GM18502 (cell line): Measurements from ENCODE around the gene VPS35L.
"Not testable (repeated sequence)": the region's sequence is repeated elsewhere in the genome, so short reads cannot be mapped to it uniquely, and the experiment has no call there.

Experiments used
- ATAC-seq: cut with Tn5 transposase; IDR thresholded peaks from one replicate; pipeline ENCODE4 v1.9.1; 2021; ENCODE audit warnings: mild to moderate bottlenecking; ENCODE audit not compliant: unreplicated experiment, poor library complexity

Gene VPS35L

GRCh38 chr16:19636436-19637267 is 81.1 kb downstream of the VPS35L start:
- no peak for ATAC-seq

DNA sequence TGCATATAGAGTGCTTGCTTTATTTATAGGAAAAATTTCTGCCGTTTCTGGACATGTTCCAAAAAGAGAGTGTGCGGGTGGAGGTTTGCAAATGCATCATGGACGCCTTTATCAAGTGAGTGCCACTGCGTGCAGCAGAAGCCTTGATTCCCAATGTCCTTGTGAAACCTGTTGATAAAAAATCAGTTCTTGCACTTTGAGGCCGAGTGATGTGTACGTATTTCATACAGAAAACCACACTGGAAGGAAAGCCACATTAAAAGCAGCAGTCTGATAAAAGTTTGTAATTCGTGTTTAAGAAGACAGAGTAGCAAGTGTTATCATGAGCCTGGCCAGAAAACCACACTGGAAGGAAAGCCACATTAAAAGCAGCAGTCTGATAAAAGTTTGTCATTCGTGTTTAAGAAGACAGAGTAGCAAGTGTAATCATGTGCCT is 84.5 kb downstream of the VPS35L start:
- no peak for ATAC-seq

DNA sequence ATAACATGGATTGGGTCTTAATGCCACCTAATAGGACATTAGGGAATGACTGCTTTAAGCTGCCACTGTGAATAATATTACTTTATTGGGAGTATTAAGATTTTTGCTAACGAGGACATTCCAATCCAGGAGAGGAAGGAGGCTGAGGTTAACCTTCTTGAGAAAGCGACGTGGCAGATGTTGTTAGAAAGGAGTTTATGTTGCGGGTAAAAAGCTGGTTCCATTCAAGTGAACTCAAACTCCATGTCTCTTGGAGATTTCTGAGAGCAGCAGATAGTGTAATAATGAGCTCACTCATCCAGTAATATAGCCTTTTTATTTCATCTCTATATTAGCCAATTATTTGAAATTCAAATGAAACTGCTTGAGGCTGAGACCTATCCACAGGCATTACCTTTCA is 87.0 kb downstream of the VPS35L start:
- ATAC-seq: no peak

- no peak for ATAC-seq
Observed at GRCh38 chr16:19644877-19645276, 89.4 kb downstream of the VPS35L start.

DNA sequence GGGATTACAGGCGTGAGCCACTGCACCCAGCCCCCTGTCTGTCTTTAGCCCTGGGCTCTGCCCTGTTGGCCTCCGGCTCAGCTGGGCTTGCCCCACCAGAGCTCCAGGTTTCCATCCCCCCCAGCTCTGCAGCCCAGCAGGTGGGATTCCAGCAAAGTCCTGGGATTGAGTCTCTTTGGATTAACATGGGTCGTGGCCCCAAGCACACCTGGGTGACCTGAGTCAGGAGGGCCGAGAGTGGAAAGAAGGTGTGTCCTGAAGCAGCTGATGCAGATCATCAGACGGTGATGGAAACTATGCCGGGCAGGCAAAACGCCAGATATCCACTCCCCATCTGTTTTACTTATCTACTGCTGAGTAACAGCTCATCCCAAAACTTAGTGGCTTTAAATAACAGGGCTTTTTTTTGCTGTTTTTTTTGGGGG is 90.1 kb downstream of the VPS35L start:
- ATAC-seq: no peak

DNA sequence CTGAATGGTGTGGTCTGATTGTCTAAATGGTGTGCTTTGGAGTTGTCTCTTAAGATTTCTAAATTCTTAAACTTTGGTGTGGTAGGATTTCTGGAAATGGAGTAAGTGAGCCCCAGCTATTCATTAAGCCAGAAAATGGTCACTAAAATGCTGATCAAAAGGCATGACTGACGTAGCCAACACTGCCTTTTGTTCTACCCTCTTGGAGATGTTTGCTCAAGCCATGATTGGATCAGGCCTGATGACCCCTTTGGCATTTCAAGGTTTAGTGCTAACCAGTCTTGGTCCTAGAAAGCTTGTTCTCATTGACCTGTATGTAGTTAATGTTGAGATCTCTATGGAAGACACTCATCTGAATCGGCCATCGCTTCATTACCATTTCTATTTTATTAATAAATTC is 94.5 kb downstream of the VPS35L start:
- no peak for ATAC-seq

GRCh38 chr16:19654147-19654546 is 98.6 kb downstream of the VPS35L start:
- no peak for ATAC-seq

DNA sequence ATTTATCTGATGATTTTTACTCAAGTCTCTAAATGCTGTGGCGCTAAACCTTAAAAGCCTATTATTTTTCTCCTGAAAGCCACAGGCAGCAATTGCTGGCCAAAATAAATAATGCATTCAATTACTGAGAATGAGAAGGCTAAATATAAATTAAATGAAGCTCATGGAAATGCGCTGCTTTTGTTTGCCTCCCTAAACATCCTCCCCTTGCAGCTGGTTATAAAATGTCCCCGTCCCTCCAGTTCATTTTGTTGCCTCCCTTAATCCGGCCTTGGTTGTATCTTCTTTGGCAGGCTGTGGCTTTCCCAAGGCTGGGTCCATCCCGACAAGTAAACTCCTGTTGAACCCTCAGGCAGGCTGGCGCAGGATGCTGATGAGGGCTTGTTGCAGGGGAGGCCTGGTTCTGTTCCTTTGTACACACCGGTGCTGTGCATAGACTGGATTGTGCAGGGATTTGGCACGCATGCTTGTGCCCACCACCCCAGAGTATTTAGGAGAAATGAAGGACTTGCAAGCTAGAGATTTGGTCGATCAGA is 99.8 kb downstream of the VPS35L start:
- no peak for ATAC-seq

DNA sequence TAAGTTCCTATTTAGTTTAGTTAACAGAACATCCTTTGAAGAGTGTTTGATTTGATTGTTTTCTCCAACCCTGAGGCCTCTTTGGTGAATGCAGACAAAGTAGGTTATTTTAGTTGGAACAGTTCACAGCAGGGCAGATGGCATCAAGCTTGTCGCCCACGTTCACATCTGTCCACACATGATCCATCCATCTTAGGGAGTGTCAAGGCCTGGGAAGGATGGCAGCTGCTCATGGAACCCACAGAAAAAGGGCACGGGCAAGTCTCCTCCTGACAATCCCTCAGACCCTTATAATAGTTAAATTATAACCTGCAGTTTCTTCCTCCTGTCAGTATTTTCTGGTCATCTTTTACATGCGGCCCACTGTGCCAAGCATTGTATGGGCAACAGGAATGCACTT is 102.3 kb downstream of the VPS35L start:
- ATAC-seq: no peak

DNA sequence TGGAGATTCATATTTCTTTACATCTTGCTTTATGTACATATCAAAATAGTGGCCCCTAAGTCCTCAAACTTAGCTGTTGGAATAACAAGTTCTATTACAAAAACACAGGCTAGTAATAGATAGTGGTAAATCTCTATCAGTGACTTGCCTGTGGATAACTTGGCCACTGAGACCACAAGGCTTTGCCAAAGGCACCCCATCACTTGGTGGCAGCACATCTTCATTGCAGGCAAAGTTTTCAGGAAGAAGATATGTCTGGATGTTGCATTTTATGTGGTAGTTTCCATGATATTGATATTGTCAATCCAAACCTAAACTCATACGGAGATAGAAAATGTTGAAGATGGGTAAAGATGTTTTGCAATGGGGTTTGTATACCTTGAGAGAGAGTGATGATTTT is 104.1 kb downstream of the VPS35L start:
- ATAC-seq: no peak

DNA sequence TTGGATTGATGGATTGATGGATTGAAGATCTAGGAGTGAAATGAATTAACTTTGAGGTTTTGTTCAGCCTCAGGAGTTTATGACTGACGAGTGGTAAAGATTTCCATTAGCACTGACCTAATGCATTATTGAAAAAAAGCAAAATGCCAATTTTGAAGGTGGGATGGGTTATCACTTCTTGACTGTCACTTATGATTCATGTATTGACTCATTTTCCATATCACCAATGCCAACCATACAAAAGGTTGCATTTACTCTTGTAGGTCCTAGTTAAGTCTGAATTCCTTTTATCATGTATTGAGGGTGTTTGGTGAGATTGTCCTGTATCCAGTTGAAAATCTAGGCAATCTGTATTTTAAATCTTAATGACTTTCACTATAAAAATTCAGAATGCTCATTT is 104.9 kb downstream of the VPS35L start:
- ATAC-seq: no peak

DNA sequence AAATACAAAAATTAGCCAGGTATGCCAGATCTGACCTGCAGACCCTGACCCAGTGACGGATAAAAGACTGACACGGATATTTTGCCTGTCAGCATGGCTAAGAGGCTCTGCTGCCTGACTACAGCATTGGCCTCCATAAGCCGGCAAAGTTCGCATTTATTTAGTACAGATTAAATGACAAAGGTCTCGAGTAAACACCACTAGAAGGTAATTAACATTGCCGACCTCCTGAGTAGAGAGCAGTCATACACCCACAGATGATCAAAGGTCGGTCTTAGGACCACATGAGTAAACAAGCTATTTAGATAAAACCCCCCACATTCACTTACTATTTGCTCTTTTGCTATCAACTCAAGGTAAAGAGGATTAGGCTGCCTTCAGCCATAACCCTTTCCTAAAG is 106.8 kb downstream of the VPS35L start:
- ATAC-seq: no peak

GRCh38 chr16:19664166-19664565 is 108.7 kb downstream of the VPS35L start:
- no peak for ATAC-seq

GRCh38 chr16:19665313-19665712 is 109.8 kb downstream of the VPS35L start:
- ATAC-seq: not testable (repeated sequence)

GRCh38 chr16:19666477-19666876 is 111.0 kb downstream of the VPS35L start:
- no peak for ATAC-seq

- ATAC-seq: no peak
Observed at GRCh38 chr16:19672378-19672777, 116.9 kb downstream of the VPS35L start.

- ATAC-seq: no peak
Observed at GRCh38 chr16:19674485-19674884, 119.0 kb downstream of the VPS35L start.

GRCh38 chr16:19677402-19677801 is 121.9 kb downstream of the VPS35L start:
- ATAC-seq: no peak

DNA sequence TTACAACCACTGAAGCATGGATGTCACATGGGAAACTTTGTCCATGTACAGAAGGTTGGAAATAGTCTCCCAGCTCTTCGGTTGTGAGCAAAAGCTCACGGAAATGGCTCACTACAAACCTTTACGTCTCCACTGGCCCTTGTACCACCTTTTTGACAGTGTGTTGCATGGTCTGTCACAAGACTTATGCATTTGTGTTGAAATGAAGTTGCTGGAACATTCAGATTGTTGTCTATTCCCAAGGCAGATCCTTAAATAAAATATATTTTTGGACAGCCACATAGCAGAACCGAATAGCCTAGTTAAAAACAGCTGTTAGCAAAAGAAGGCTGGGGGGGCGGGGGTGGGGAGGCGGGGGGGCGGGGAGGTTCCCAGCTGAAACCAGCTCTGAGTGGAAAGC is 123.3 kb downstream of the VPS35L start:
- no peak for ATAC-seq

DNA sequence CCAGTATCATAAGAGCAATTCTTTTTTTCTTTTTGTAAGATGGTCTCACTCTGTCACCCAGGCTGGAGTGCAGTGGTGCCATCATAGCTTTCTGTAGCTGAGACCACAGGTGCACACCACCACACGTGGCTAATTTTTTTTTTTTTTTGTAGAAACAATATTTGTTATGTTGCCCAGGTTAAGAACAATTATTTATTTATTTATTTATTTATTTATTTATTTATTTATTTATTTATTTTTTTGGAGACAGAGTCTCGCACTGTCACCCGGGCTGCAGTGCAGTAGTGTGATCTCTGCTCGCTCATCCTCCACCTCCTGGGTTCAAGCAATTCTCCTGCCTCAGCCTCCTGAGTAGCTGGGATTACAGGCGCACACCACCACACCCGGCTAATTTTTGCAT is 123.8 kb downstream of the VPS35L start:
- not testable (repeated sequence) for ATAC-seq

DNA sequence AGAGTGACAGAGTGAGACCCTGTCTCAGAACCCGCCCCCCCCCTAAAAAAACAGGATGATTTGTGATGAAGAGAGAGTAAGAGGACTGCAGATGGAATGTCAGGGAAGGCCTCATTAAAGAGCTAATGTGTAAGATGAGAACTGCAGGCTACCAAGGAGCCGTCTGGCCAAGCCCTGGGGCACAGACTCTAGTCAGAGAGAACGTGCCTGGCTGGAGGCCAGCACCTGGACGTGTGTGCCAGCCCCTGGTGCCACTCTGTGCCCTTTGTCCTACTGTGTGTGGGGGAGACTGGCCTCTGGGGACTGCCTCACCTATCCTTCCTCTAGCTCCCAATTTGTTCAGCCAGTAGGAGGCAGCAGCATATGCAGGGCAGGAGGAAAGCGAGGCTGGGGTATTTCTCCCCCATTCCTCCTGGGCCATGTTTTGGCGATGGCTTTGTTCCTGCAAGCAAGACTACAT is 125.4 kb downstream of the VPS35L start:
- no peak for ATAC-seq

GRCh38 chr16:19681637-19682036 is 126.1 kb downstream of the VPS35L start:
- no peak for ATAC-seq
